Ammon's horn (tissue), 1 donor: ENCODE data around the gene EFNA2.

ENCODE experiments used
- DNase-seq: peaks from one replicate; pipeline ENCODE4 v3.0.0-alpha.2; 2016; ENCODE audit warnings: low spot score

Gene EFNA2

DNA sequence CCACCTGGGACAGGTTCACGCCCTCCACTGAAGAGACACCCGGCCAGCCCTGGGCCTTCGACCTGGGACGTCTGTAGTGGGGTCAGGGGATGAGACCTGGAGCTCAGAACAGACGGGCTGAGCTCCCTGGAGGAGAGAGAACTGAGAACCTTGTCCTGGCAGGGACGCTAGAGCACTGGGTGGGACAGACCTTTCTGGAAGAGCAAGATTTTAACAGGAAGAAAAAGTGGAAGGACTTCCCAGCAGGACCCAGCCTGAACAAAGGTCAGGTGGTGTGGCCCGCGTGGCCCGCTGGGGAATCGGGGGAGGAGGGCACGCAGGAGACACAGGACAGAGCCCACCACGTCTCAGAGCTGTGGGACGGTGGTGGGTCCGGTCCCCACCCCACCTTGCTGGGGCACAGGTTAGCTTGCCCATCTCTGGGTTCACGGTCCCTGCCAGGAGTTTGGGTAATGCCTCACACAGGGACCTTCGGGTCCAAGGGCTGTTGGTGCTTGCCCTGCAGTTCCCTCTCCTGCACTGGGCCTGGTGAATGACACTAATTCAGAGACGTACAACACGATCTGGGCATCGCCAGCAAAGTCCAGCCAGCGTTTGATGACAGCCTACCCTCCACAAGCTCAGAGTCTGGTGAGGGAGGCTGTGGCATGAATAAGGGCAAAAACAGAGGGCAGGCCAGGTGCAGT, 1.2 kb upstream of the EFNA2 start:
- DNase-seq: no peak

- DNase-seq: no peak
These were observed 515 bp upstream of the EFNA2 start for GRCh38 chr19:1284979-1285736.

DNA sequence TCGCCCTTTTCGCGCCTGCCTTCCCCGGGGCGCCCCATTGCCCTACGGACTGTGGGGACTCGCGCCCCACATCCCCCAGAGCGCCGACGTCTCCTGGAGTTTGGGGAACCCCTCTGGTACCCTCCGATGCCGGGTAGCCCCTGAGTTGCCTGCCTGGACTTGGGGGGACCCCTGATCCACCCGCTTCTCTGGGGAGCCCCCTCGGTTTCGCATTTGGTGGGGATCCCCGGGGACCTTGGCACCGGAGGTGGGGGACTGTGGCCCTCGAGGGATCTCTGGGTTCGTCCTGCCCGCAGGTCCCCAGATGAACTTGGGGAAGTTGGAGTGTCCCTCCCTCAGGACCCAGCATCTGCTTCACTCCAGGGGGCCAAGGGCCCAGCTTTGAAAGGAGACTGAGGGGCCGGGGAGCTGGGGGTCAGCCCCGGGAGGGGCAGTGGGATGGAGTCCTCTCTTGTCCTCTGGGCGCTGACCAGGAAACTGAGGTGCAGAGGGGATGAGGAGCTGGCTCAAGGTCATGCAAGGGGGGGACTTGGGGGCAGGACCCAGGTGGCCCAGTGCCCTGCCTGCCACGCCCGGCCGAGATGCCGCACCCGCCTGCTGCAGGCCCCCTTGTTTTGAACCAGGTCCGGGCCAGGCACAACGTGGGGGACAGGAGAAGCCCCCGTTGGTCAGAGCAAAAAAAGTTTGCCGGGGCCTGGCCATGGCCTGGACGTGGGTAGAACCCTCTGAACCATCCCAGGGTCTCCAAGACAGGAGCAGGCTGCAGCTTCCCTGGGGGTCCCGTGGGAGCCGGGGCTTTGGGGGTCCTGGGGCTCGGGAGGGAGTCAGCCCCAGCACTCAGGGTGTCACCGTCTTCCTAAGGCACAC, 1.0 kb downstream of the EFNA2 start:
- DNase-seq: no peak

- no peak for DNase-seq
These were observed 1.9 kb downstream of the EFNA2 start for GRCh38 chr19:1287354-1288225.

DNA sequence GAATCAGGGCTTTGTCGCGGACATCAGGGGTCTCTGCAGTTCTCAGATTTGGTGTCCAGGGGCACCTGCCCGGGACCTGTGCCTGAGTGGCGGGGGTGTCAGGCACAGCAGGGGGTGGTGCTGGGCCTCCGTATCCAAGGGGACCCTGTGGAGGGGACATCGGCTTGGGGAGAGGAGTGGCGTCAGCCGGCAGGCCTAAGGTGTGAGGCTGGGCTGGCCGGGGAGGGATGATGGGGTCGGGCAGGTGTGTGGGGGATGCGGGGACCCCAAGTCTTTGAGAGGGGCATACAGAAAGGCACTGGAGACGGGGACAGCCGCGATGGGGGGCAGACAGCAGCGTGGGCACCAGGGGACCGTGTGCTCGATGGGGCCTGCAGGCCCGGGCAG, 2.5 kb downstream of the EFNA2 start:
- DNase-seq: no peak

DNA sequence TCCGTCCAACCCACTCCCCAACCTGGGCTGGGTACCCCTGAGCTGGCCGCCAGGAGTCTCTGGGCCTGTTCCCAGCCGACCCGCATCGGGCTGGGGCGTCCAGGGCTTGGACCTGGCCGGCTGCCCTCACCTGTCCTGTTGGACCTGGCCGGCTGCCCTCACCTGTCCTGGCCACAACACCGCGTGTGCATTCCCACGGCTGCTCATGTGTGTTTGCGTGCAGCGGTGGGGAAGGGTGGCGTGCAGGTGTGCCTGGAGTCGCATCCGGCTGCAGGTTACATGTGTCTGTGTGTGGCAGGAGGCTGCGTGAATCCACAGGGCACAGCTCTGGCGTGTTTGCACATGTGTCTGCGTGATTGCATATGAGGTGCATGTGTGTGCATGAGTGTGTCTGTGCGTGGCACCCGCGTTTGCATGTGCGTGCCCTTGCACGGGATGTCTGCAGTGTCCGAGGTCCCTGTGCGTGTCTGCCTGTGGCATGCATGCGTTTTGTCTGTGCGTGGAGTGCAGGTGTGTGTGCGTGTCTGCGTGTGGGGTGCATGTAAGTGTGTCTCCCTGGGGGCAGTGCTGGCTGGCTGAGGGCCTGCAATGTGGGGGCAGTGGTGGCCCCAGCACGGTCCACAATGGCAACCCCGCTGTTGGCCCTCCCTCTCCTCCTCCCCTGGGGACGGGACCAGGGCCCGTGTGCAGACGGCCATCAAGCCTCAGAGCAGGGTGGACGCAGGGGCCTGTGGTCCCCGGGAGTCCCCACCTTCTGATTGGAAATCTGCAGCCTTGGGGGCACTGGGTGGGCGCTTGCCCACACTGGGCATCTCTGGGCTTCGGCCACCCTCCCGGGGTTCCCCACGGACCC, 3.4 kb downstream of the EFNA2 start:
- DNase-seq: no peak

- DNase-seq: no peak
These were observed 4.0 kb downstream of the EFNA2 start for GRCh38 chr19:1289686-1290025.

DNA sequence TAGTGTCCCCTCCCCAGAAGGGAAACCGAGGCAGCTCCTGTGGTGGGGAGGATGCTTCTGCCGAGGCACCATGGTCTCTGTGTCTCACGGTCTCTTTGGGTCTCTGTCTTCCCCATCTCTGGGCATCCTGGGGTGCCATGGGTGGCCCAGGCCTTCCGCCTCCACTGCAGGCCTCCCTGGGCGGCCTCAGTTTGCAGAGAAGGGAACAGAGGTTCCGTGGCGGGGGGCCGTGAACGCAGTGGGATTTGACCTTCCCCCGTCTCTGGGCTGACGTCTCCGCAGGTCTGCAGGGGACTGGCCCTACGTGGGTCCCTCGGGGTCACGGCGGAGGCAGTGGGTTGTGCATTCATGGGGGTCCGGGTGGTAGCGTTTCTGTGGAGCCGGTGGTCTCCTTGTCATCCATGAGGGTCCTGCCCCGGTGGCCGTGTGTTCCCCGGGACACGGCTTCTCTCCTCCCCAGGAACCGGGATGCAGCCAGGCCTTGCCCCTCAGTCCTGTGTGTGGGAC, 4.6 kb downstream of the EFNA2 start:
- DNase-seq: no peak

DNA sequence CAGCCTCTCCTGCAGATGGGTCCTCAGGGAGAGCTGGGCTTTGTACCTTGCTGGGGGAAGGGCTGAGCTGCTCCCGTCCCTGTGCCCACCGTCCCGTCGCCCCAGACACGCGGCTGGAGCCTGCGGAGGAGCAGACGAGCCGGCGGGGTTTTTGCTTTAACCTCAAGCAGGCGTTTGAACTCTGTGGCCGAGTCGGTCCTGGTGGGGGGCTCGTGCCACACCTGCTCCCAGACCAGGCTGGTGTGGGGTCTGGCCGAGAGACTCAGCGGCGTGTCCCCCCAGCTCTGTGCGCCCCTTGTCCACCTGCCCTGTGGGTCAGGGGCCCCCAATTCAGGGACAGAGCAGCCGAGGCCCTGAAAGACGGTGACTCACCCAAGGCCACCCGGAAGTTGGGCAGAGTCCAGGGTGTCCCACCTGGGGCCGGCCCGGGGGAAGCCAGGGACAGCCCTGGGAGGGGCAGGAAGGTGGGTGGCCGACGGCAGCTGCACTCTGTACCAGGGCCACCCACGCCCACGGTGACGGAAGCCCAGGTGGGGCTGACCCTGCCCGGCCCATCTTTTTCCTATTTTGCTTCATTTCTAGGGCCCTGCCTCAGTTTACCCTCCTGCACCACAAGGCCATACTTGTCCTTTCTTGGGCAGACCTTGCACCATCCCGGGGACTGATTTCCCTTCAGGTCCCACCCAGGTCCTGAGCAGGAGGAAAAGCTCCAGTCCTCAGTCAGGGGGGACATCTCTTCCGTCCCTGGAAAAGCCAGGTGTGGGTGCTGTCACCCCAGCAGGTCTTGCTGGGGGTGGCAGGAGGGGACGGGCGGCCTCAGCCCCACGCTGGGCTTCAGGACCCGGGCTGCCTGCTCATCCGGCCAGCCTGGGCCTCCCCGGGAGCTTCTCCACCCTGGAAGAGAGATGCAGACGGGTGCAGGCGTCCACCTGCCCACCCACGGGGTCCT, 5.3 kb downstream of the EFNA2 start:
- DNase-seq: no peak

- DNase-seq: no peak
These were observed 6.2 kb downstream of the EFNA2 start for GRCh38 chr19:1291761-1292418.

DNA sequence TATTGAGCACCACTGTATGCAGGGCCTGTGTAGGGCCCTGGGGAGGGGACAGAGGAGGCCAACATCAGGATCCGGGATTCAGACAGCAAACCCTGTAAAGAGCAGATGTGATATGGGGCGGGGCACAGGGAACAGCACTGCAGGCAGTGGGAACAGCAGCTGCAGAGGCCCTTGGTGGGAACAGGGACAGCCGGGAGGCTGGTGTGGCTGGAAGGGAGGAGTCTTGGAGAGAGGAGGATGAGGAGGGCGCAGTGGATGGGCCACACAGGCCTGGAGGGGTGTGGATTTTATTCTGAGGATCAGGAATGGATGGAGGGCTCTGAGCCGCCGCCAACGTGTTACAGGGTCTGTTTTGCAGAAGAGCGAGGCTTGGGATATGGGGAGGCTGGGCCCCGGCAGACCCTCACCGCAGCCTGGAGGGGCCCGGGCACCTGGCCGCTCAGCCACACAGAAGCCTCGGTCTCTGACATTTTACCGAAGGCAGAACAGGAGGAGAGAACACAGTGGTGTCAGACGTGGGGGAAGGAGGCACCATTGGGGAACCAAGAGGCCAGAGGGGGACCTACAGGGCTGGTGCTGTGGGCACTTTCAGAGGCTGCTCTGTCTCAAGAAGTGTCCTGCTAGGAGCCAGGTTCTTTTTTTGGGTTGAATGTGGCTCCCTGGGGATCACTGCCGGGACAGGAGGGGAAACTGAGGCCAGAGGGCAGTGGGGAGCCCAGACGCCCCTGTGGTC, 6.9 kb downstream of the EFNA2 start:
- no peak for DNase-seq

GRCh38 chr19:1293782-1294604, 8.3 kb downstream of the EFNA2 start:
- no peak for DNase-seq

DNA sequence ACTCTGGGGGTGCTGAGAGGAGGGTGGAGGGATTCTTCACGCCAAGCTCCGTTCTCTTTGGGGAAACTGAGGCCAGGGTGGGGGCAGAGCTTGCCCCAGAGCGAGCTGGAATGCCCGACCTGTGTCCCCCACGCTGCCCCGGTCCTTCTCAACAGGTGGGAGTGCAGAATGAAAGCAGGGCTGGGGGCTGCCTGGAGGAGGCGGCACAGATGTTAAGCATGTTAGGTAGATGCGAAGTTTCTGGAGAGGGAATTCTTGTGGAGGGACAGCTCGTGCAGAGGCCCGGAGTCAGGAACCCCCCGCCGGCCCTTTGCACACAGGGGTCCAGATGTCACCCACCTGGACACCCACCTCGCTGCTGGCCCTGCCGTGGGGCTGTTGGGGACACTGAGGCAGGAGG, 9.0 kb downstream of the EFNA2 start:
- no peak for DNase-seq

DNA sequence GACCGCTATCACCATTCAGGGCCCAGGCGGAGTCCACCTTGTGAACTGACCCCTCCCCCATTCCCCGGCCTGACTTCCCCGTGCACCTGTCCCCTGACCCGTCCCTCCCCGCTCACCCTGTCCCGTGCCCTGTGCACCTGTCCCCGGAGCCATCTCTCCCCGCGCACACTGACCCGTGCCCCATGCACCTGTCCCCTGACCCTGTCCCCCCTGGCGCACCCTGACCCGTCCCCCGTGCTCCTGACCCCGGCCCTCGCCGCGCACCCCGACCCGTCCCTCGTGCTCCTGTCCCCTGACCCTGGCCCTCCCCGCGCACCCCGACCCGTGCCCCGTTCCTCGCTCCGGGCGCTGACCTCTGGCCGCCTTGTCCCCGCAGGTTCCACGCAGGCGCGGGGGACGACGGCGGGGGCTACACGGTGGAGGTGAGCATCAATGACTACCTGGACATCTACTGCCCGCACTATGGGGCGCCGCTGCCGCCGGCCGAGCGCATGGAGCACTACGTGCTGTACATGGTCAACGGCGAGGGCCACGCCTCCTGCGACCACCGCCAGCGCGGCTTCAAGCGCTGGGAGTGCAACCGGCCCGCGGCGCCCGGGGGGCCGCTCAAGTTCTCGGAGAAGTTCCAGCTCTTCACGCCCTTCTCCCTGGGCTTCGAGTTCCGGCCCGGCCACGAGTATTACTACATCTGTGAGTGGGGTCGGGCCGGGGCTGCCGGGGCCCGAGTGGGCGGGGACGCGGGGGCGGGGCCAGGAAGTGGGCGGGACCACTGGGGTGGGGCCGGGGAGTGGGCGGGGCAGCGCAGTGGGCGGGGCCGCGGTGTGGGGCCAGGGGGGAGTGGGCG, 9.7 kb downstream of the EFNA2 start:
- no peak for DNase-seq

DNA sequence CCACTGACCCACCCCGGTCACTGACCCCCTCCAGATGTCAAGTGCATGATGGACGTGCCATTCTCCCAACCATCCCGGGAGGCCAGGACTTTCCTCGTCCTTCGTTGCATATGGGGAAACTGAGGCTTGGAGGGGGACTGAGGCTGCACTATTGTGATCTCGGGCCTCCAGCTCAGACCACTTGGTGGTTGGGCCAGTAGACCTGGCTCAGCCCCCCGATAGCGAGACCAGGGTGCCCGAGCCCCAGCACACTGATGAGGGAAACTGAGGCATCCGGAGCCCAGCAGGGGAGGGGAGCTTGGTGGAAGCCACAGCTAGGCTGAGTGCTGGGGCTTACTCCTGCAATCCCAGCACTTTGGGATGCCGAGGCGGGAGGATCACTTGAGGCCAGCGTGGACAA, 10.4 kb downstream of the EFNA2 start:
- DNase-seq: no peak

GRCh38 chr19:1296575-1297271, 11.1 kb downstream of the EFNA2 start:
- DNase-seq: no peak
